Measurements from ENCODE around the gene SPTSSA.
"Not testable (repeated sequence)": the region's sequence is repeated elsewhere in the genome, so short reads cannot be mapped to it uniquely, and the experiment has no call there.

The SPTSSA gene

DNA sequence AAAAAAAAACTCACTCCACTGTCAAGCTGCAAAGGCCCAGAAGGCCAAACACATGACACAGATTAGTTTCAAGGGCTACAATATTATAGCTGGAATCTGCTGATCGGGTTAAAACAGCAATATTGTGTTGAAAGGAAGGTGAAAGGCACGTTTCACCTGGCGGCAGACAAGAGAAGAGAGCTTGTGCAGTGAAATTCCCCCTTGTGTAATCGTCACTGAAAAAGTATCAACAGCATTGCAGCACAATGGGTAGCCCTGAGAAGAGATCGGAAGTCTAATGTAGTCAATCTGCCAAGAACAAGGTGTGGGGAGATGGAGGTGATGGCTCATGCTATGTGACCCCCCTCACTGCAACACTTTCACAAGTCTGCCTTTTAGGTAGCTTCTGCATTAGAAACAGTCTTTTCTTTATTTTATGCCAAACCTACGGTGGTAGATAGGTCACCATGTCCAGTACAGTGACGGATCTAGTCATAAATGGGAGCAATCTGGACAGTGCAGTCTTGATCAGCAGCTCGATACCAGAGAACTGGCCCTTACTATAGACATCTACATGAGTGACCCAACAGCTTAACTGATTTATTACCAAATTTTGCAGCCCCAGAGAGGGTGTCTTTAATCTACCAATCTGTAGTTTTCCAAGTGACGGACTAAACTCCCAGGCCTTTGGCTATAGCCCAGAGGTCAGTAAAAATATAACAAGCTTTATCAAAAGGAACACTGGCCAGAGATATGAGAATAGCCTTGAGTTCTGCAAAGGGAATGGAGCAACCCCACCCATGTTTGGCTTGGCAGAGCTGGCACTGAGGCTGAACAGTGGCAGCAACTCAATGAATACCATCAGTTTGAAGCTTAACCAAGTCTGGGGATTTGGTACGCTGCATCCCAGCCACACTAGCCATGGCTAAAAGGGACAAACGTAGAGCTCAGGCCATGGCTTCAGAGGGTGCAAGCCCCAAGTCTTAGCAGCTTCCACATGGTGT is 35.4 kb downstream of the SPTSSA start:
- no peak for DNase-seq (ENCODE audit: low read depth)

GRCh38 chr14:34425095-34425851 is 36.8 kb downstream of the SPTSSA start:
- no peak for DNase-seq (ENCODE audit: low read depth)

DNA sequence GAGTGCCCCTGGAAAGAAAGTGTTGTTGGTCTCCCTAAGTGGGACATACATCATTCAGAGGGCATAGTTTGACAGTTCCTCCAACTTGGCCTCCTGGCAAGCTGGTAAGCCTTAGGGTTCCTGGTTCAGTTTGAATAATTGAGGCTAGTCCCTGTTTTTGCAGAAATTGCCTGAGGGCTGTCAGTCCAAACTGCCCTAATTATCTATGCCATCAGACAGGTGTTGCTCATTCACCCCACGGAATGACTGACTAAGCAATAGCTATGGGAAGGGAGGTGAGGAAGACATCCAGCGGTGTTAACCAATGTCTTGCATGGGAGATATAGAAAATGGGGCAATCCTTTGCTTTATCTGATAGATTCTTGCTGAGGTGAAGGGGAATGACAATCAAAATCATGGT is 37.6 kb downstream of the SPTSSA start:
- DNase-seq (ENCODE audit: low read depth), result no peak

DNA sequence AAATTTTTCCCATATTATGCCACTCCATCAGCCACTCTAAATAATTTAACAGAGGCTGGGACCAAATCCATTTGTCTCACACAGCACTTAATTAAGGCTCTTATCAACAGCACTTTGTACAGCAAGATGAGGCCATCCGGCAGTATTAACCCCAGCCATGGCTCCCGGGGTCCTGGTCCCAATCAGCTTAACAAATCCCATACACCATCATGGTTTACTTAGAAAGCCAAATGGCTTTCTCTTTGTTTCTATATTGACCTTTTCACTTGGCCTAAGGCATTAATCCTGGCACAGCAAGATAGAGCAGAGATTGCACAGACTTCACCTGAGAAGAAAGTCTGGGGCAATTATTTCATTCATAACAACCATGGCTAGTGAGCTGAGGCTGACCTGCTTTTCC is 38.6 kb downstream of the SPTSSA start:
- no peak for DNase-seq (ENCODE audit: low read depth)

GRCh38 chr14:34420547-34421150 is 41.4 kb downstream of the SPTSSA start:
- DNase-seq (ENCODE audit: low read depth), result no peak

DNA sequence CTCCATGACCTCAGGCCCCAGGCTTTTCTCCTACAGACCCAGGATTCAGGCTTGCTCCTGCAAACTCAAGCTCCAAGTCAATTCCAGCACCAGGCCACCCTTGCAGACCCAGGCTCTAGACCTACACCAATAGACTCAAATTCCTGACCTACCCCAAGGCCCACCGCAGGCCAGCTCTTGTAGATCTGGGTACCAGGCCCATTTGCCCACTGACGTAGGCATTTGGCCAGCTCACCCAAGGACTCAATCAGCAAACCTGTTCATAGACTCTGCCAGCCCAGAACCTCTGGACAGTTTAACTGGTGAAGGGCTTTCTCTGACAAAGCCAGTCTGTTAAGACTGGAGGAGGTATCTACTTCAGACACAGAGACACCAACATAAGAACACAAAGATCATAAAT is 52.3 kb downstream of the SPTSSA start:
- DNase-seq (ENCODE audit: low read depth), result no peak

- no peak for DNase-seq (ENCODE audit: low read depth)
These were observed 54.1 kb downstream of the SPTSSA start for GRCh38 chr14:34407951-34408350.

DNA sequence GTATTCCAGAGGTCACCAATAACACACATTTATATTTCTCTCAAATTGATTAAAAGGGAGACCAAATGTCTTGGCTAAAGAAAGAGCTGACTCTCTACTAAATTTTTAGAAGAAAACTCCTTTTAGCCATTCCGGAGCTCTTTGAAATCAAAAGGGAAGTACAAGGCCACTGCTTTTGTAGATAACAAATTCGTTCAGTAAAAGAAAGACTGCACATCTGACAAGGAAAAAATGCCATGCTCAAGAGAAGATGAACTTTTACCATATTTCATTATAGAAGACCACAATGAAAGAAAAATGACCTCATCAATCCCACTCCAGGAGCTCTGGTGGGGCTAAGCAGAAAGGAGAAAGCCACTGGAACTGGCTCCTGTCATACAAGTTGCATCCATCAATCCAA is 57.6 kb downstream of the SPTSSA start:
- DNase-seq (ENCODE audit: low read depth), result no peak

DNA sequence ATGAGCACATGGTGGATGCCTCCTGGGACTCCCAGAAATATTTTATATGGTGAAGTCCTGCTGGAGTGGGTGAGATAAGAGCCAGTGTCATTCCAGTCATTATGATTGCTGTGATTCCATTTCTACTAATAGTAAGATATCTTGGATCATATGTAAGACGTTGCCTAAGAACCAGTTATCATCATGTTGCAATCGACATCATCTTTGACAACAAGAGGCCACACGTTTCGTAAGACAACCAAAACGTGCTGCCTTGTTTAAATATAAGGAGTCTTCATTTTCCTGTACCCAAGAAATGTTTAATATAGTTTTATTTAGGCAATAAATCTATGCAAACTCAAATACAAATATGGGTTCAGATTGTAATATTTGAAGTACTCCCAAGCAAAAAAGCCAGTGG is 58.4 kb downstream of the SPTSSA start:
- no peak for DNase-seq (ENCODE audit: low read depth)

DNA sequence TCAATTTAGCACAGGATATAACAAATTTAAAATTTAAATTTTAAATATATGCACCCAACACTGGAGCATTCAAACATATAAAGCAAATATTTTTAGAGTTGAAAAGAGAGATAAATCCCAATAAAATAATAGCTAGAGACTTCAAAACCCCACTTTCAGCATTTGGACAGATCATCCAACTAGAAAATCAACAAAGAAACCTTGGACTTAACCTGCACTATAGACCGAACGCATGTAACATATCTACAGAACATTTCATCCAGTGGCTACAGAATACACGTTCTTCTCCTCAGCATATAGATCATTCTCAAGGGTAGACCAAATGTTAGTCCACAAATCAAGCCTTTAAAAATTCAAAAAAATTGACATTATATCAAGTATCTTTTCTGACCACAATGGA is 64.0 kb downstream of the SPTSSA start:
- DNase-seq (ENCODE audit: low read depth), result no peak

DNA sequence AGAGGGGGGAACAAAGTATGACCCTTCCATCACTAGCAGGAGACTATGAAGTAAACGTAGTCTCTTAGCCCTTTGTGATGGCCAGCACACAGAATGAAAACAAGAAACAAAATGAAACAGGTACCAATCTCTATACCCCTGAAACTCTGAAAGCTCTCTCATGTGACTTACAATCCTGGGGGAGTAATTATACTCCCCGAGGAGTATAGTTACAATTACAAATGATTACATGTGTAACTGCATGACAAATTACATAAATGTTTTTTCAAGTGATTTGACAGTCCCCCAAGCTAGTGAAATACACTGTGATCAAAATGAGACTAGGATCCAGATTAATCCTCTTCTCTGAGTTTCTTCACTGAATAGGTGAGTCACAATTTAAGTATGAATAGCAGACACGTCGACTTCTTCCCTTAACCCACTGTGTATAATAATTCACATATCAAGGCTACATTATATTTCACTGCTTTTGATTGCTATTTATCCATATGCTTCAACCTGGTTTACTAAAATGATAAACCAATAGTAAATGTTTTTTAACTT is 74.0 kb downstream of the SPTSSA start:
- DNase-seq (ENCODE audit: low read depth), result no peak

DNA sequence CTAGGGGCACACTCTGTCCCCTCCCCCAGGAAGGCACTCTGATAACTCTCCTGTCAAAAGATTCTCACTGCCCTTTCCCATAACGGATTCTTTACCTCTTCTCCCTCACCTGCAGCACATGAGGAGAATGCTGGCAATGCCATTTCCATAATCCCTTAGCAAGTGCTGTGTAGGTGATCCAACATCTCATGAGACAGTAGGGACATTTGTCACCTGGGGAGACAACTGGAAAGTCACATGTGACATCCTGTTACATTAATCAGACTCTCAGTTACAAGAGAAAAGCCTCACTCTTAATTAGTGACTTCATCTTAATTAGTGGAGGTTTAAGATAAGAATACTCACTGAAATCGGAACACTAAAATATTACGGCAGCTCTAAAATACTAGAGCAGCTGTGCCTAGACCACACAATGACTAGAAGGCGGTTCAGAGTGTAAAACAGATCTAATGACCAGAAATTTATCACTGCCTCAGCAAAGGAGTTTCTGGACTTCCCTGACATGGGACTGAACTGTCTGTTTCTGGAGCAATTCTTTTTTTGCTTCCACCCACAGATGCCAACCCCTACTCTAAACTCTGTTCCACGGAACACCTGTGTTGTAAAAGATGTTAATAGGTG is 75.1 kb downstream of the SPTSSA start:
- no peak for DNase-seq (ENCODE audit: low read depth)

- DNase-seq (ENCODE audit: low read depth), result not testable (repeated sequence)
These were observed 76.2 kb downstream of the SPTSSA start for GRCh38 chr14:34385881-34386280.

GRCh38 chr14:34383839-34384238 is 78.2 kb downstream of the SPTSSA start:
- DNase-seq (ENCODE audit: low read depth), result no peak
